ENCODE data around the gene FOXJ3.

GRCh38 chr1:42263019-42263418 lies 72.0 kb downstream of the FOXJ3 start:
- no peak for TF ChIP-seq CTCF (IDR thresholded peaks at IDR 0.05)
- TF ChIP-seq POLR2A (IDR thresholded peaks at IDR 0.05; ENCODE audit: low read depth) = no peak
- no peak for TF ChIP-seq EP300 (IDR thresholded peaks at IDR 0.05)

Data from esophagus muscularis mucosa (tissue), 4 donors.